HT-29 (cell line): ENCODE measurements around the gene KRTAP5-3. TPM values are rescaled to one million over a fixed set of nuclear protein-coding genes. Genes with fewer than 3 reads are reported as not detected.
"Not testable (repeated sequence)": the region's sequence is repeated elsewhere in the genome, so short reads cannot be mapped to it uniquely, and the experiment has no call there.

Experiments used
- DNase-seq: peaks from one replicate; pipeline ENCODE4 v3.0.0-alpha.2; 2015; ENCODE audit warnings: low spot score
- total RNA-seq: library from RNA; depleted of rRNA; stranded (reverse); fragments of >200 nt; shearing (Covaris generic); gene quantifications from 2 replicates; pipeline ENCODE4 v1.2.3, GENCODE V29; 2014

The KRTAP5-3 gene
- total RNA-seq, 1 experiment from 2014 or later: not detected

DNA sequence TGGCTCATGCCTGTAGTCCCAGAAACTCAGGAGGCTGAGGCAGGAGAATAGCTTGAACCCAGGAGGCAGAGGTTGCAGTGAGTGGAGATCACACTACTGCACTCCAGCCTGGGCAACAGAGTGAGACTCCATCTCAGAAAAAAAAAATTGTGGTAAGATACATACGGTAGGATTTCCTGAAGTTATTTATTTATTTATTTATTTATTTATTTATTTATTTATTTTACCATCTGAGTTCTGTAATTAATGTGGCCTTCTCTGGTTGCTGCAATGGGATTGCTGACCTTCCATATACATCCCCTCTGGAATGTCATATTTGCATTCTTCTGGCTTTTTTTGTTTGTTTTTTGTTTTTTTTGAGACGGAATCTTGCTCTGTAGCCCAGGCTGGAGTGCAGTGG is 25.4 kb downstream of the KRTAP5-3 start:
- not testable (repeated sequence) for DNase-seq

GRCh38 chr11:1581976-1582375 is 26.3 kb downstream of the KRTAP5-3 start:
- no peak for DNase-seq

- DNase-seq: no peak
These were observed 31.4 kb downstream of the KRTAP5-3 start for GRCh38 chr11:1576825-1577224.

GRCh38 chr11:1575756-1576155 is 32.5 kb downstream of the KRTAP5-3 start:
- not testable (repeated sequence) for DNase-seq

DNA sequence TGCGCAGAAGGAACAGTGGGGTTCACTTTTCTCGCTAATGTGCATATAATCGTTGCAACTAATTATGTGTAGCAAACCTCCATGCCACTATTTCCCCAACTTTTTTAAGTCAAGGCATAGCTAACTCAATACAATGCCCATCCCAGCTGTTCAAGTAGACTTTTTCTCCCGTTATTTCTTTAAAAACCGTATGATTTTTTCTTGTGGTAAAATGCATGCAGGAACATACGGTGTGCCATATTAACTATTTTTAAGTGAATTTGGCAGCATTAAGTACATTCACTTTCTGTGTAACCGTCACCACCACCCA is 33.4 kb downstream of the KRTAP5-3 start:
- no peak for DNase-seq

DNA sequence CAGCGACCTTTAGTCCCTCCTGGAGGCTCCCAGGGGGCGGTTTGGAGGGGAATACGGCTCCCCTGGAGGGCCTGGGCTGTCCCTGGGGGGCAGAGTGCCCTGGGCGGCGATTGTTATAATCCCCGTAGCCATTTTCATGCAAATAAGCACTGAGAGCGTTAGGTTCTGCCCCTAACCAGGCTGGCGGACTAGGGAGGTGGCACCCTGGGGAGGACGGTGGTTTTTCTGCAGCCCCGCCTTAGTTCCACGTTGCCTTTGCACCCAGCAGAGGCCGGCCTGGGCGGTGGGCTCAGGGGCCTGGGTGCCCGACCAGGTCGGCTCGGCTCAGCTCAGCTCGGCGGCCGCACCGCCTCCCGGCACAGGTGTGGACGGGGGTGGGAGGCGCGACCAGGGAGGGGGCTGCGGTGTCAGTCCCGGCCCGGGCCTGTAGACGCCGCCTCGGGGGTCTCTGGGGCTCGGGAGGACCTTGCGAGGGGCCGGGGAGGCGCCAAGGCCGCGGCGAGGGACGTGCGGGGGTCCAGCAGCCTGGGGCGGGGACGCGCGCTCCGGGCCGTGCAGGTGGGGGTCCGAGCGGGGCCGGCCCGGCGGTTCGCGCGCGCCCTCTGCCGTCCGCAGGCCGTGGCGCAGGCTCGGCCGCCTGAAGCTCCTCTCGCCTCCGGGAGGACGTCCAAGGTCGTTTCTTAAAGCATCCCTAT is 33.9 kb downstream of the KRTAP5-3 start:
- DNase-seq: peak; percentile 68

DNA sequence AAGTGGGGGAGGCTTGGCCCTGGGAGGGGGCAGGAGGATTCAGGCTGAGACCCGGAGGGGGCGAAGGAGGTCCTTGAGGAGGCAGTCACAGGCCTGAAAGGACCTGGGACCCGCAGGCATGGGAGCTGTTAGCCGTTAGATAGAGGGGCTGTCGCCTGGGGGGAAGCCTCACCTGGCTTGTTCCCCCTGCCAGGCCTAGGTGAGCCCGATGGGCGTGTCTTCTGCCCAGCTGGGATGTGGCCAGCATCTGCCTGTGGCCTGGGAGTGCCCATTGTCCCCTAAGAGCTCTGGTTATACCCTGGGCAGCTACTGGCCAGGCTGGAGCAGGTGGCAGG is 34.4 kb downstream of the KRTAP5-3 start:
- DNase-seq: peak; percentile 90

DNA sequence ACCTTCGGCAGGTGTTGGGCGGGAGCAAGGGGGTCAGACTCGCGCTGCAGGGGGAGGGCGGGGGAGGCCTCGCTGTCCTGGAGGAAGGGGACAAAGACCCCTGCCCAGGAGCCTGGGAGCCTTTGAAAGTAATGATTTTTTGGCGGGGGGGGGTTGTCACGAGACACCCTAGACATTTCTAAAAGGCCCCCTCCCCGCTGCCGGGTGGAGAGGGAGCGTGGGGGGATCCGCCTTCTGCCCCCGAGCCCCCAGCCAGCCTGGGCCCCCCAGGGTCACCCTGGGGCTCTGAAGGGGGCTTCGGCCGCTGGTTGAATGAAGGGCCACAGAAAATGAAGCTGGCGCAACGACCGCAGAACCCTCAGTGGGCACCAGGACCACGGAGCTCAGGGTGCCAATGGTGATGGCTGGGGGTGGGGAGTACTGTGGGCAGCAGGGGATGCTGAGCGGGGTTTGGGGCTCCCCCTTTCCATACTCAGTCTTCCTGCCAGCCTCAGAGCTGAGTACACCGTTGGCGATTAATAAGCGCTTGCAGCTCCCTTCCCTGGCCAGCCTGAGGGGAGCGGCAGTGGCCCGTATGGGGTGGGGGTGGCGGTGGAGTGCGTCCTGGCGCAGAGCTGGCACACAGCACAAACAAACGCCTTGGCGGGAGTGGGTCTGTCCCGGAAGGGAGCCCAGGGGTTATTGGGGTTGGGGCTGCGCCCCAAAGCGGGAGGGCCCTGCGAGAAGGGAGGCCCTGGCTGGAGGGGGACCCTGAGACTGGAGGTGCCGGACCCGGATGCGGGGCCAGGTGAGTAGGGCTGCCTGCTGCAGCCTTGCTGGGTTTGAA is 35.0 kb downstream of the KRTAP5-3 start:
- DNase-seq: no peak

DNA sequence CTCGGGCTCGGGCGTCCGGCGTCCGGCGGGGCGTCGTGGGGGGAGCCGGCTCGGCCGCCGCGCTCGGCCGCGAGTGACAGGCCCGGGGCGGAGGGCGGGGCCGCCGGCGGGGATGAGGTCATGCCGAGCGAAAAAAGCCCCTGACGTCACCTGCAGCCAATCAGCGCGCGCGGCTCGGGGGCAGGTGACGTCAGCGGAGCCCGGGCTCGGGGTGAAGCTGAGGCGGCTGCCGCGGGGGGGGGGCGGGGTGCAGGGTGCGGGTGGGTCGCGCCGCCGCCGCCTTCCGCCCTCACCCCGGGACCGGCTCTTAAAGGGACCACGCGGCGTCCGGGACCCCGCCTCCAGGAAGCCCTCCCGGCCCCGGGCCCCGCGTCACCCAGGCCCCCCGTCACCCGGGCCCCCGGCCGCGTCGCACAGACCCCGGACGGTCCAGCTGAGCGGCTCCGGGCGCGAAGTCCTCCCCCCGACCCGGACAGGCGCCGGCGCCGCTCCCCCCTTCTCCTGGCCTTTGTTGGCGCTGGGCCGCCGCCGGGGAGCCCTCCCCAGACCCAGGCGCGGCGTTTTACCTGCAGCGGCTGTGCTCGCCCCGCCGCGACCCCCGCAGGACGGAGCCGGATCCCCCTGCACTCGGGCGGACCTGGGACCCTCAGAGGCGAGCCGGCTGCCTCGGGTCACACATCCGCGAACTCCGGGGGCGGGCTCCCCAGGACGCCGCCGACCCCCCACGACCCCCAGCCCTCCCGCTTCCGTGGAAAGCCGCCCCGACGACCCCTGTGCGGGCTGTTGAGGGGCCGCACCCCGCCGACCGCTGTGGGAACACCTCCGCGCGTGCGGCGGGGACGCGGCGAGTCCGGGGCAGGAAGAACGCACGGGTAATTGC is 35.8 kb downstream of the KRTAP5-3 start, which contains the start of gene DUSP8:
DUSP8 (minus strand) TSS at position 75 of the 880 bp plus-strand sequence. CDS start 6,445 bp downstream, outside the sequence.
- DNase-seq: peak; percentile 92

- DNase-seq: no peak
These were observed 36.5 kb downstream of the KRTAP5-3 start for GRCh38 chr11:1571760-1572196.

GRCh38 chr11:1570896-1571759 is 37.1 kb downstream of the KRTAP5-3 start:
- DNase-seq: no peak

GRCh38 chr11:1570531-1570895 is 37.8 kb downstream of the KRTAP5-3 start:
- DNase-seq: no peak

DNA sequence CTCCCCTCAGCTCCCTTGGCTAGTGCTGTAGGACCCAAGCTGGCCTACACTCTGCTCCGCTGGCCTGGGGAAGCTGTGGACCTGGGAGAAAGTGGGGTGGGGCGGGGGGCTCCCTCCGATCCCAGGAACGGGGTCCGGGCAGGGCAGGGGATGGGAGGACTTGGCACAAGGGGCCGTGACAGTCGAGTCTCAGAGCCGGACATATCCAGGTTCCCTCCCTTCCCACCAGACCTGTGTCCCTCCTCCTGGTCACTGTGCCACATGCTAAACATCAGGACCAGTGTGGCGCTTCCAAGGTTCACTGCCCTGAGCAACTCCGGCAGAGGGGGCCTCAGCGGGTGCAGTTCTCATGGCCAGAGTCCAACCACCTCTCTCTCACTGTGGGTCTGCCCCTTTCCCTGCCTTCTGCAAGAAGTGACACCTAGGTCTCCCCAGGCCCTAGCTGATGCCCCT is 38.2 kb downstream of the KRTAP5-3 start:
- no peak for DNase-seq

DNA sequence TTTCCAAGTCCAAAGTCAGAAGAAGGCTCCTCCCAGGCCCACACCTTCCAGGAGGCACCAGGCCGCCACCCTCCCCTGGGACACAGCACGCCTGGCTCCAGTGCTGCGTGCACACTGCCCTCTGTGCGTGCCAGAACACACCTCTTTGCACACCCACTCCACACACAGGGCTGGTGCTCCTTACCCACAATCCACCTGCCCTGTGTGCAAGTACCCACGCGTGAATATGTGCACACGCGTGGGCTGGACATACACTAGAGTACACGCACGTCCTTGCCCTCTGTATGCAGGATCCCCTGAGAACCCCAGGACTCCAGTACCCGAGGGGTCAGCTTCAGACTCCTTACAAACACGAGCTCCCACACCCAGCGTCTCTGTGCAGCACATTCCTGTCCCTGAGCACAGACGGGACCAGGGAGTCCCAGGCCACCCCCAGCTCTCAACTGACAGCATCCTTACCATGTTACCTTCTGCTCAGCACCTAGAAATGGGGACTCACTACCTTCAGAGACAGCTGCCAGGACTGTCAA is 38.9 kb downstream of the KRTAP5-3 start:
- no peak for DNase-seq

- DNase-seq: no peak
These were observed 39.8 kb downstream of the KRTAP5-3 start for GRCh38 chr11:1568441-1568911.

GRCh38 chr11:1567721-1568100 is 40.6 kb downstream of the KRTAP5-3 start:
- no peak for DNase-seq

DNA sequence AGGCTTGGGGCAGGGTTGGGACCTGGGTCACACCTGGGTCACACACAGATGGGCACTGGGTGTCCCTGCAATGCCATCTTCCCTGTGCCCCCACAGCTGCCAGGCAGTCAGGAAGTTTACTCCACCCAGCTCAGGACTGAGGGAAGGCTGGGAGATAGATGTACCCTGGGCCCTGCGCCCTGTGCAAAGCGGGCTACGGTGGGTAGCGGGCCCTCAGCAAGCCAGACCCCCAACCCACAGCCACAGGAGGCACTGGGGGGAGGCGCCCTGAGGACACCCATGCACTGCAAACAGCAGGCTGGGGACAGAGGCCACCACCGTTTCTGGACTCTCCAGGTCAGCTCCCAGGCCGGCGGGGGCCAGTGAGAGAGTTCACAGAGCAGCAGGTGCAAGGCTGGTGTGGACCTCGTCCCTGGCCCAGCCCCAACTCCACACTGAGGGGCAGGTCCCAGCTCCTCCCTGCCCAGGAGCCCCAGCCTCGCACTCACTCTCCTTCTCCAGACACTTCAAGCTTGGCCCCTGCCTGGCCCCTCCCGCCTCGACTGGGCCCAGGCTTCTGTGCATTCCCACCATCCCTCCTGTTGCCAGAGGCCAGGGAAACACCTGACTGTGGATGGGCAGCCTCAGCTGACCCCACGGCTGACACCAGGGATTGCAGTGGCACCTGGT is 41.1 kb downstream of the KRTAP5-3 start:
- DNase-seq: no peak

GRCh38 chr11:1566381-1567051 is 41.7 kb downstream of the KRTAP5-3 start:
- no peak for DNase-seq

- DNase-seq: no peak
These were observed 42.4 kb downstream of the KRTAP5-3 start for GRCh38 chr11:1565904-1566247.
